Hepatocyte (in vitro differentiated cells): Measurements from ENCODE around the gene TMPRSS9.

Source experiments
- EZH2phosphoT487 ChIP-seq: fragments of 200-600 bp; sonication (generic); IDR thresholded peaks from one replicate; pipeline ENCODE4 v1.6.1; 2018; ENCODE audit warnings: antibody characterized with exemption, mild to moderate bottlenecking, low read depth, moderate library complexity; ENCODE audit not compliant: unreplicated experiment, severe bottlenecking
- TF ChIP-seq, protein P1 (sequence below): fragments of 200-600 bp; sonication (generic); IDR thresholded peaks from 2 replicates; pipeline ENCODE4 v1.5.1; 2016; ENCODE audit warnings: antibody characterized with exemption, mild to moderate bottlenecking; ENCODE audit not compliant: poor library complexity

DNA sequence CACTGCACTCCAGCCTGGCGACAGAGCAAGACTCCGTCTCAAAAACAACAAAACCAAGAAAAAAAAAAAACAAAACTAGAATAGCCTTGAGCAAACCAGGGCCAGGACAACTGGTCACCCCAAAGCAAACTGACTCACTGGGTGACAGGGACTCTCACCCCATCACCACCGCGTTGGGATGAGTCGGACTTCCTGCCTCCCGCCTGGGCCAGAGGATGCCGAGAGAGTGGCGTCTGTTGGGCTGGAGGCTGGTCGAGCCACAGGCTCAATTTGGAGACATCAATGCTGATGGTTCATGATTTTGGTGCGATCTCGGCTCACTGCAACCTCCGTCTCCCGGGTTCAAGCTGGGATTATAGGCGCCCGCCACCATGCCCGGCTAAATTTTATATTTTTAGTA lies 11.6 kb downstream of the TMPRSS9 start:
- TF ChIP-seq, protein P1, sequence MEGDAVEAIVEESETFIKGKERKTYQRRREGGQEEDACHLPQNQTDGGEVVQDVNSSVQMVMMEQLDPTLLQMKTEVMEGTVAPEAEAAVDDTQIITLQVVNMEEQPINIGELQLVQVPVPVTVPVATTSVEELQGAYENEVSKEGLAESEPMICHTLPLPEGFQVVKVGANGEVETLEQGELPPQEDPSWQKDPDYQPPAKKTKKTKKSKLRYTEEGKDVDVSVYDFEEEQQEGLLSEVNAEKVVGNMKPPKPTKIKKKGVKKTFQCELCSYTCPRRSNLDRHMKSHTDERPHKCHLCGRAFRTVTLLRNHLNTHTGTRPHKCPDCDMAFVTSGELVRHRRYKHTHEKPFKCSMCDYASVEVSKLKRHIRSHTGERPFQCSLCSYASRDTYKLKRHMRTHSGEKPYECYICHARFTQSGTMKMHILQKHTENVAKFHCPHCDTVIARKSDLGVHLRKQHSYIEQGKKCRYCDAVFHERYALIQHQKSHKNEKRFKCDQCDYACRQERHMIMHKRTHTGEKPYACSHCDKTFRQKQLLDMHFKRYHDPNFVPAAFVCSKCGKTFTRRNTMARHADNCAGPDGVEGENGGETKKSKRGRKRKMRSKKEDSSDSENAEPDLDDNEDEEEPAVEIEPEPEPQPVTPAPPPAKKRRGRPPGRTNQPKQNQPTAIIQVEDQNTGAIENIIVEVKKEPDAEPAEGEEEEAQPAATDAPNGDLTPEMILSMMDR, result no peak
- TF ChIP-seq EZH2phosphoT487, result no peak
